ENCODE measurements around the gene TFCP2. TPM values are rescaled to one million over a fixed set of nuclear protein-coding genes. Genes with fewer than 3 reads are reported as not detected.

Gene TFCP2
- total RNA-seq, 1 donor from 2014 or later: 22.8 TPM

GRCh38 chr12:51195841-51196240 lies 22.9 kb upstream of the TFCP2 start:
- H3K9me3 ChIP-seq (replicated peaks): no peaks in the 10 kb centered on the region
- H3K4me3 ChIP-seq: no peak overlapping the region
- no peak for DNase-seq
- peaks cover 17% of the 10 kb centered on the region for H3K36me3 ChIP-seq
- no peak for TF ChIP-seq CTCF (IDR thresholded peaks at IDR 0.05; ENCODE audit: borderline replicate concordance)
- intact Hi-C loops (cut with micrococcal nuclease): no loop called here
- H3K27ac ChIP-seq (replicated peaks): no peak overlapping the region
- no peaks in the 10 kb centered on the region for H3K27me3 ChIP-seq (ENCODE audit: low read depth)
- H3K4me1 ChIP-seq: no peaks in the 10 kb centered on the region

GRCh38 chr12:51192284-51192671 lies 19.3 kb upstream of the TFCP2 start:
- Histone ChIP-seq H3K4me3 (no peak overlapping the region), H3K4me1 (no peaks in the 10 kb centered on the region), H3K36me3 (peaks cover 20% of the 10 kb centered on the region), H3K27me3 (ENCODE audit: low read depth) (no peaks in the 10 kb centered on the region), H3K9me3 (replicated peaks) (no peaks in the 10 kb centered on the region), H3K27ac (replicated peaks) (no peak overlapping the region)
- DNase-seq: no peak
- intact Hi-C loops (cut with micrococcal nuclease): no loop called here
- TF ChIP-seq CTCF (IDR thresholded peaks at IDR 0.05; ENCODE audit: borderline replicate concordance): no peak

GRCh38 chr12:51191516-51192283 lies 18.8 kb upstream of the TFCP2 start:
- Histone ChIP-seq H3K4me1 (no peaks in the 10 kb centered on the region), H3K9me3 (replicated peaks) (no peaks in the 10 kb centered on the region), H3K4me3 (no peak overlapping the region), H3K36me3 (peaks cover 20% of the 10 kb centered on the region), H3K27me3 (ENCODE audit: low read depth) (no peaks in the 10 kb centered on the region), H3K27ac (replicated peaks) (no peak overlapping the region)
- no peak for TF ChIP-seq CTCF (IDR thresholded peaks at IDR 0.05; ENCODE audit: borderline replicate concordance)
- intact Hi-C loops (cut with micrococcal nuclease): no loop called here
- no peak for DNase-seq

GRCh38 chr12:51190820-51191219 lies 17.9 kb upstream of the TFCP2 start:
- H3K36me3 ChIP-seq: peaks cover 20% of the 10 kb centered on the region
- no peak for DNase-seq
- no peak for TF ChIP-seq CTCF (IDR thresholded peaks at IDR 0.05; ENCODE audit: borderline replicate concordance)
- H3K27me3 ChIP-seq (ENCODE audit: low read depth): no peaks in the 10 kb centered on the region
- H3K27ac ChIP-seq (replicated peaks): no peak overlapping the region
- no peaks in the 10 kb centered on the region for H3K4me1 ChIP-seq
- intact Hi-C loops (cut with micrococcal nuclease): no loop called here
- H3K4me3 ChIP-seq: no peak overlapping the region
- no peaks in the 10 kb centered on the region for H3K9me3 ChIP-seq (replicated peaks)

GRCh38 chr12:51189790-51190355 lies 16.9 kb upstream of the TFCP2 start:
- Histone ChIP-seq H3K27ac (replicated peaks) (no peak overlapping the region), H3K36me3 (peaks cover 20% of the 10 kb centered on the region), H3K27me3 (ENCODE audit: low read depth) (no peaks in the 10 kb centered on the region)

More at GRCh38 chr12:51189790-51190355, 16.9 kb upstream of the TFCP2 start:
- H3K4me3 ChIP-seq: no peak overlapping the region
- H3K9me3 ChIP-seq (replicated peaks): no peaks in the 10 kb centered on the region
- intact Hi-C loops (cut with micrococcal nuclease): no loop called here
- no peaks in the 10 kb centered on the region for H3K4me1 ChIP-seq
- no peak for DNase-seq
- TF ChIP-seq CTCF (IDR thresholded peaks at IDR 0.05; ENCODE audit: borderline replicate concordance): no peak
